ENCODE data around the gene CLASP1. TPM values are rescaled to one million over a fixed set of nuclear protein-coding genes. Genes with fewer than 3 reads are reported as not detected.

The CLASP1 gene
- total and polyA plus RNA-seq, 7 donors: 2.4 to 117 (median 53.9) TPM

DNA sequence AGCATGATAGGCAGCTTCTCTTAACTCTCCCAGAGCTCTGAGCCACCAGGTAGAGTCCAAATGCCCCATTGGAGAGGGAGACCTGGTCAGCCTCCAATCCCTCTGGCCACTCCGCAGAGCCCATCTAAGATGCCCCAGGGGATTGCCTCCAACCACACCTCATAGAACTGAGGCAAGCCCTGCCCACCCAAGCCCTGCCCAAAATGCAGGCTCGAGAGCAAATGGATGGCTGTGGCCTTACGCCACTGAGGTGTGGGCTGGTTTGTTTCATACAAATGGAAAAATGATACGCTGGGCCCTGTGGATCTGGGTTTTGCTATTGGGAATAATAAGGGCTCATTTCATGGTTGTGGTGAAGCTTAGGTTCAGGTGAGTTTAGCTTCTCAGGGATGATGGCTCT, 361.3 kb downstream of the CLASP1 start:
- DNase-seq: no peak
- Histone ChIP-seq H3K27me3 (peaks cover 10 to 36% (median 27%) of the 10 kb centered on the region in 3 donors), H3K4me1 (peaks cover 0 to 15% (median 12%) of the 10 kb centered on the region in 4 donors), H3K27ac (no peak overlapping the region), H3K36me3 (no peaks in the 10 kb centered on the region), H3K9me3 (no peaks in the 10 kb centered on the region), H3K4me3 (no peak overlapping the region)
- intact Hi-C loops (cut with DNase I): no loop called here
- 97 to 99% methylated on average over 4 of the region's 4 CpGs for WGBS, 2 donors
- TF ChIP-seq POLR2A (IDR thresholded peaks at IDR 0.05) (no peak), EP300 (IDR thresholded peaks at IDR 0.05) (no peak), POLR2AphosphoS5 (IDR thresholded peaks at IDR 0.05) (no peak)
- TF ChIP-seq, protein P1, sequence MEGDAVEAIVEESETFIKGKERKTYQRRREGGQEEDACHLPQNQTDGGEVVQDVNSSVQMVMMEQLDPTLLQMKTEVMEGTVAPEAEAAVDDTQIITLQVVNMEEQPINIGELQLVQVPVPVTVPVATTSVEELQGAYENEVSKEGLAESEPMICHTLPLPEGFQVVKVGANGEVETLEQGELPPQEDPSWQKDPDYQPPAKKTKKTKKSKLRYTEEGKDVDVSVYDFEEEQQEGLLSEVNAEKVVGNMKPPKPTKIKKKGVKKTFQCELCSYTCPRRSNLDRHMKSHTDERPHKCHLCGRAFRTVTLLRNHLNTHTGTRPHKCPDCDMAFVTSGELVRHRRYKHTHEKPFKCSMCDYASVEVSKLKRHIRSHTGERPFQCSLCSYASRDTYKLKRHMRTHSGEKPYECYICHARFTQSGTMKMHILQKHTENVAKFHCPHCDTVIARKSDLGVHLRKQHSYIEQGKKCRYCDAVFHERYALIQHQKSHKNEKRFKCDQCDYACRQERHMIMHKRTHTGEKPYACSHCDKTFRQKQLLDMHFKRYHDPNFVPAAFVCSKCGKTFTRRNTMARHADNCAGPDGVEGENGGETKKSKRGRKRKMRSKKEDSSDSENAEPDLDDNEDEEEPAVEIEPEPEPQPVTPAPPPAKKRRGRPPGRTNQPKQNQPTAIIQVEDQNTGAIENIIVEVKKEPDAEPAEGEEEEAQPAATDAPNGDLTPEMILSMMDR (IDR thresholded peaks at IDR 0.05): no peak

Small RNAs within 50 kb of the gene (small RNA-seq; reads per million reads assigned to genes)
- gene RF00019 (0 reads per million in 3 donors), gene RNU4ATAC (117 to 495 (median 218) reads per million in 3 donors)

Other genes with a start within 250 kb of the CLASP1 start
- not detected for gene RNU4ATAC, start 118.6 kb downstream of the CLASP1 start, total RNA-seq
- not detected for gene RNU4ATAC, start 118.6 kb downstream of the CLASP1 start, polyA plus RNA-seq
- 10 to 100 TPM; 25.4 to 51.2 (median 32.1) TPM for gene NIFK, start 87.4 kb upstream of the CLASP1 start, total RNA-seq
- gene NIFK, start 87.4 kb upstream of the CLASP1 start, polyA plus RNA-seq: 10 to 100 TPM; 19.9 to 38.3 (median 23.4) TPM
- 10 to 100 TPM; 24.8 to 51.5 (median 42.0) TPM for gene TSN, start 106.2 kb upstream of the CLASP1 start, total RNA-seq
- gene TSN, start 106.2 kb upstream of the CLASP1 start, polyA plus RNA-seq: 10 to 100 TPM; 15.6 to 37.0 (median 18.7) TPM

Measured in sigmoid colon (tissue), 7 donors.